Fibroblast of villous mesenchyme (primary cell): ENCODE data around the gene INHA. TPM values are rescaled to one million over a fixed set of nuclear protein-coding genes. Genes with fewer than 3 reads are reported as not detected.

Experiments used
- DNase-seq: peaks from one replicate; pipeline ENCODE4 v3.0.0-alpha.2; 2010; ENCODE audit warnings: low read depth
- H3K4me3 ChIP-seq: 2 replicates; pipeline ENCODE4 v1.5.1; 2011; ENCODE audit warnings: low read depth, mild to moderate bottlenecking, low read length
- CTCF ChIP-seq: IDR thresholded peaks from 2 replicates; pipeline ENCODE4 v1.5.1; 2012; ENCODE audit warnings: low read depth, mild to moderate bottlenecking, low read length; ENCODE audit not compliant: insufficient read depth
- total RNA-seq: library from RNA; depleted of rRNA; stranded (reverse); fragments of >200 nt; gene quantifications from 2 replicates; pipeline ENCODE4 v1.2.3, GENCODE V29; 2012

Gene INHA
- total RNA-seq, 1 donor: 0.43 TPM

GRCh38 chr2:219547621-219548020 lies 24.5 kb upstream of the INHA start:
- no peak for TF ChIP-seq CTCF
- no peak overlapping the region for H3K4me3 ChIP-seq
- no peak for DNase-seq

- TF ChIP-seq CTCF: no peak
- H3K4me3 ChIP-seq: no peak overlapping the region
- DNase-seq: no peak
These were observed 23.1 kb upstream of the INHA start for GRCh38 chr2:219548990-219549389.

- no peak for DNase-seq
- TF ChIP-seq CTCF: no peak
These were observed 22.5 kb upstream of the INHA start for GRCh38 chr2:219549619-219550018.

DNA sequence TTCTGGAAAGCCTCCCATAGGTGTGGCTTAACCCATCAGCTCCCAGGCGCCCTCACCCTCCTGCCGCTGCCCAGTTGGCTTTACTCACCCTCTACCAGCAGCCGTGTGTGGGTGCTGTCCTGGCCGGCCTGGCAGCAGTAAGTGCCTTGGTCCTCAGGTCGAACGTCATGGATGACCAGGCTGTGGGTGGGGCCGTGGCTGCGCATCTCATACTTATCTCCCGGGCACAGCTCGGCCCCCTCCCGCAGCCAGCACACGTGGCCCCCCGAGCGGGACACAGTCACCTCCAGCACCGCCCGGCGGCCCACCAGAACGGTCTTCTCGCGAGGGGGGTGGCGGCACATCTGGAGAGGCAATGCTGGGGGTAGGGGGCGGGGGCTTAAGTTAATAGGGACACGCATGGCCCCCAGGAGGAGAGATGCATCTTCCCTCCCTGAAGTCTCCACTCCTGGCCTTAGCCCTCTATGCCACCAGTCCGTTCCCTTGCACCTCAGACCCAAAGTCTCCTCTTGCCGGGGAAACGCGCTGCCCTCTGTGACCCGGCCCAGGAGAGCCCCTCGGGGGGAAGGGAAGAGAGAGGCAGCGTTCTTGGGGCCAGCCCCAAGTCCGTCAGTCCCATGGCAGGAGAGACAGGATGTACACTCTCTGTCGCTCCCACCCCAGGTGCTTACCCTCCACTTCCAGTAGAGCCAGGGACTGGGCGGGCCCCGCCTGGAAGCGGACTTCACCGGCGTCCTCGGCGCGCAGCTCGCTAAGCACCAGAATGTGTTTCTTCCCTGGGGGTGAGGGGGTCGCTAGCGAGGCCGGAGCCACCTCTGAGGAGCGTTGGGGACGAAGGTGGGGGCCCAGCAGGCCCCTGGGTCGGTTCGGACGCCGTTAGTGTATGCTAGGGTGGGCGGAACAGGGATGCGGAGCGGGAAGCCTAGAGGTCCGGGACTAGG lies 20.4 kb upstream of the INHA start:
- DNase-seq: peak; percentile 49
- H3K4me3 ChIP-seq: peak overlapping the region; percentile 68
- TF ChIP-seq CTCF: no peak

More at GRCh38 chr2:219549619-219550018, 22.5 kb upstream of the INHA start:
- no peak overlapping the region for H3K4me3 ChIP-seq

- peak; percentile 81 for DNase-seq
- peak overlapping the region; percentile 68 for H3K4me3 ChIP-seq
- TF ChIP-seq CTCF: no peak
These were observed 19.5 kb upstream of the INHA start for GRCh38 chr2:219552382-219553167.

DNA sequence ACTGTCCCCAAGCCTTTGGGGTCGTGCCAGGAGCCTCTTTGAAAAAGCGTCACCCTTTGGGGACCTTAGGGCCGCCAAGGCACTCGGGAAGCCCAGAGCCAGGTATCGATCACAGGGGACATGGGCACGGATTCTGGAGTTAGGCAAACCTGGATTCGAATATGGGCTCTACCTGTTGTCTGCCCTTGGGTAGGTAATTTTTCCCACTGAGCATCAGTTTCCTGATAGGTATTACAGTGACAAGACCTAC lies 19.0 kb upstream of the INHA start:
- no peak for DNase-seq
- no peak for TF ChIP-seq CTCF

More for the DNA sequence above, 19.0 kb upstream of the INHA start:
- H3K4me3 ChIP-seq: peak overlapping the region; percentile 68
